ENCODE data around the gene FAM124B. TPM values are rescaled to one million over a fixed set of nuclear protein-coding genes. Genes with fewer than 3 reads are reported as not detected.

FAM124B gene
- total RNA-seq, 4 donors from 2014 or later: 0.38 to 2.7 (median 1.2) TPM

DNA sequence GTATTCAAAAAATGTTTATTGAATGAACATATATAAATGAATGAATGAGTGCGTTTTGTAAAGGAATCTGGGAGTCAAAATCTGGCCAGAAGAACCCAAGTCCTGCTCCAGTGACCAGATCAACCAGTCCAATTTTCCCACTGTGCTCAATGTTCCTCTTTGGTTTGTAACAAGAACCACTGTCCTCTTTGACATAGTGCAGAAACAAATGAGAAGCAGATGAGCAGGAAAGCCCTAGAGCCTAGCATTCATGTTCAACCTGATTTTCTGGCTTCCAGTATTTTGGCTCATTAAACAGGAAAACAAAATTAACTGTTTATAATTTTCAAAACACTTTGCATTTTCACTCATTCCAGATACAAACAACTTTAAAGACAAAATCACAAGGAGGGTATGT lies 23.2 kb downstream of the FAM124B start:
- no peak for TF ChIP-seq POLR2A (IDR thresholded peaks at IDR 0.05)
- TF ChIP-seq, protein P1, sequence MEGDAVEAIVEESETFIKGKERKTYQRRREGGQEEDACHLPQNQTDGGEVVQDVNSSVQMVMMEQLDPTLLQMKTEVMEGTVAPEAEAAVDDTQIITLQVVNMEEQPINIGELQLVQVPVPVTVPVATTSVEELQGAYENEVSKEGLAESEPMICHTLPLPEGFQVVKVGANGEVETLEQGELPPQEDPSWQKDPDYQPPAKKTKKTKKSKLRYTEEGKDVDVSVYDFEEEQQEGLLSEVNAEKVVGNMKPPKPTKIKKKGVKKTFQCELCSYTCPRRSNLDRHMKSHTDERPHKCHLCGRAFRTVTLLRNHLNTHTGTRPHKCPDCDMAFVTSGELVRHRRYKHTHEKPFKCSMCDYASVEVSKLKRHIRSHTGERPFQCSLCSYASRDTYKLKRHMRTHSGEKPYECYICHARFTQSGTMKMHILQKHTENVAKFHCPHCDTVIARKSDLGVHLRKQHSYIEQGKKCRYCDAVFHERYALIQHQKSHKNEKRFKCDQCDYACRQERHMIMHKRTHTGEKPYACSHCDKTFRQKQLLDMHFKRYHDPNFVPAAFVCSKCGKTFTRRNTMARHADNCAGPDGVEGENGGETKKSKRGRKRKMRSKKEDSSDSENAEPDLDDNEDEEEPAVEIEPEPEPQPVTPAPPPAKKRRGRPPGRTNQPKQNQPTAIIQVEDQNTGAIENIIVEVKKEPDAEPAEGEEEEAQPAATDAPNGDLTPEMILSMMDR (IDR thresholded peaks at IDR 0.05): no peak
- 78 to 89% methylated on average over 1 of the region's 1 CpG for WGBS, 2 donors
- H3K9me3 ChIP-seq: no peaks in the 10 kb centered on the region
- no peak overlapping the region for H3K27ac ChIP-seq
- DNase-seq: no peak
- H3K4me3 ChIP-seq: no peak overlapping the region
- H3K27me3 ChIP-seq: no peaks in the 10 kb centered on the region
- intact Hi-C loops (cut with DNase I): no loop called here
- H3K36me3 ChIP-seq: no peaks in the 10 kb centered on the region
- peaks cover 0 to 23% (median 3%) of the 10 kb centered on the region in 3 donors for H3K4me1 ChIP-seq

GRCh38 chr2:224377751-224378700 lies 23.9 kb downstream of the FAM124B start:
- Histone ChIP-seq H3K36me3 (no peaks in the 10 kb centered on the region), H3K9me3 (no peaks in the 10 kb centered on the region), H3K4me3 (no peak overlapping the region), H3K27ac (no peak overlapping the region), H3K4me1 (peaks cover 0 to 23% (median 3%) of the 10 kb centered on the region in 3 donors), H3K27me3 (no peaks in the 10 kb centered on the region)
- DNase-seq: no peak
- 71 to 72% methylated on average over 6 of the region's 6 CpGs for WGBS, 2 donors
- intact Hi-C loops (cut with DNase I): no loop called here
- TF ChIP-seq, protein P1 (IDR thresholded peaks at IDR 0.05): peak in 1 of 6 experiments; percentile 35
- no peak for TF ChIP-seq POLR2A (IDR thresholded peaks at IDR 0.05)

- intact Hi-C loops (cut with DNase I): no loop called here
- Histone ChIP-seq H3K4me1 (no peaks in the 10 kb centered on the region), H3K9me3 (no peaks in the 10 kb centered on the region), H3K27me3 (no peaks in the 10 kb centered on the region), H3K4me3 (no peak overlapping the region), H3K36me3 (no peaks in the 10 kb centered on the region), H3K27ac (no peak overlapping the region)
- TF ChIP-seq, protein P1 (IDR thresholded peaks at IDR 0.05): no peak
- no peak for TF ChIP-seq POLR2A (IDR thresholded peaks at IDR 0.05)
- DNase-seq: no peak
- WGBS, 2 donors: 81 to 91% methylated on average over 6 of the region's 6 CpGs
Measured at GRCh38 chr2:224372641-224373040, 29.3 kb downstream of the FAM124B start.

GRCh38 chr2:224369028-224369632 lies 32.8 kb downstream of the FAM124B start:
- no peak overlapping the region for H3K27ac ChIP-seq
- TF ChIP-seq POLR2A (IDR thresholded peaks at IDR 0.05): no peak
- TF ChIP-seq, protein P1 (IDR thresholded peaks at IDR 0.05): peak; percentile 22 to 70 (median 55)
- intact Hi-C loops (cut with DNase I): no loop called here
- no peaks in the 10 kb centered on the region for H3K27me3 ChIP-seq
- no peak overlapping the region for H3K4me3 ChIP-seq
- no peak for DNase-seq
- no peaks in the 10 kb centered on the region for H3K9me3 ChIP-seq
- H3K4me1 ChIP-seq: no peaks in the 10 kb centered on the region
- WGBS, 2 donors: 41 to 55% methylated on average over 7 of the region's 7 CpGs
- H3K36me3 ChIP-seq: no peaks in the 10 kb centered on the region

DNA sequence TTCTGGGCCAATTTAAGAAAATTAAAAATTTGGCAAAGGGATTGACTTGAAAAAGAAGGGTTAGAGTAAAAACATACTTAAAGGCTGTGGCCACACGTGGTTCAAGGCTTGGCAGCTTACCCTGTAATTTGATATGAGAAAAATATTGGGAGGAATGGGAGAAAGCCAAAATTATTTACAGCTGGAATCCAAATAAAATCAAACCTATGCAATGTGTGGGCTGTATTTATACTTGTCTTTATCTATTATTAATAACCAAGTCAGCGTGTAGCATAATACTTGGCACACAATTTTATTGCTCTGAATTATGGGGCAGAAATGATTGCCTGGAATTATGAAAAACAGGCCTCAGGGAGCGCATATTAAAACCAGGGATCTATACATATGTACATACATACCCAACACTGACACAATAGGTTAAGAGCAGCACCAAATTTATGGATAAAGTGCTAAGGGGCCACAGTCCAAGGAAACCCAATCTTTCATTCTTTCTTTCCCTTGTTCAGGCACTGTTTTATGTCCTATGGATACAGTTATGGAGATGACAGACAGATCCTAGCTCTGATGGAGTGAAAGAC lies 35.6 kb downstream of the FAM124B start:
- Histone ChIP-seq H3K27me3 (no peaks in the 10 kb centered on the region), H3K4me3 (no peak overlapping the region), H3K27ac (no peak overlapping the region), H3K36me3 (no peaks in the 10 kb centered on the region), H3K4me1 (no peaks in the 10 kb centered on the region), H3K9me3 (no peaks in the 10 kb centered on the region)
- no peak for DNase-seq
- WGBS, 2 donors: 47 to 63% methylated on average over 3 of the region's 3 CpGs
- intact Hi-C loops (cut with DNase I): no loop called here
- TF ChIP-seq, protein P1 (IDR thresholded peaks at IDR 0.05): no peak
- TF ChIP-seq POLR2A (IDR thresholded peaks at IDR 0.05): no peak

All from esophagus squamous epithelium (tissue), 5 donors.